IPS-NIHi7 (cell line): ENCODE measurements around the gene CHRM5.
"Not testable (repeated sequence)": the region's sequence is repeated elsewhere in the genome, so short reads cannot be mapped to it uniquely, and the experiment has no call there.

Source experiments
- DNase-seq: peaks from one replicate; pipeline ENCODE4 v3.0.0; 2012; ENCODE audit warnings: mixed read lengths; ENCODE audit errors: extremely low spot score

The CHRM5 gene

GRCh38 chr15:34039790-34040113 lies 71.5 kb downstream of the CHRM5 start:
- no peak for DNase-seq

DNA sequence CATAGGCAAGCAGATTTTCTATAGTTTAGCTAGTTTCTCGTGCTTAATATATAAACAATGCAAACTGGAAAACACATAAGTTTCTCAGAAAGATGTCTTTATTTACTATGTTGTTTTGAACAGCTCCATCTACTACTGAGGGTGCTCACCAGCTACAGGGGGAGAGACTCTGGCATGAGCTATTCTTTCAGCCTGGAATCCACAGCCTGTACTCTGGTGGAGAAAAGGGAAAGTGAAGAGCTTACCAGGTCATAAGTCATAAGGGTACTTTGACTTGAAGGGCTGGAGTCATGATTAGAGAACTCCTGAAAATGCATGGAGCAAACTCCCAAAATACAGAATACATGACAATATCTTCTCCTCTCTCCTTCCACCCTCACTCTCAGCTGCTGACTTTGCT lies 75.1 kb downstream of the CHRM5 start:
- no peak for DNase-seq

DNA sequence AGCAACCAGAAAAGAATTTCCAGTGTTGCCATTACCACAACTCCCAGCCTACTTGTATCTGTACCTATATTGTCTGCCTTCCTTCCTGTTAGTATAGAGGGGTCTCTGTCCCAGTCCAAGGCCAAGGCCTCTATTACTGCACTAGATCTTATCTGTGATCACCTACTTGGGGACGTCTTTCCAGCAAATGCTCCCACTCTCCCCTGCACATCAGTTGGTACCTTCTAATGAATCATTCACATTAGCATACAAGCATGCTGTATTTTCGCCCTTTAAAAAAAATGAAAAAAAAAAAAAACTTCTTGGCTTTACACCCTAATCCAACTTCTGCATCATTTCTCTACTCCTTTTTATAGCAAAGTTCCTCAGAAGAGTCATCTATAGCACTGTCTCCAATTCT lies 75.5 kb downstream of the CHRM5 start:
- no peak for DNase-seq

- no peak for DNase-seq
These were observed 78.3 kb downstream of the CHRM5 start for GRCh38 chr15:34046471-34047145.

GRCh38 chr15:34047893-34048775 lies 79.8 kb downstream of the CHRM5 start:
- no peak for DNase-seq

- DNase-seq = no peak
These were observed 80.8 kb downstream of the CHRM5 start for GRCh38 chr15:34049112-34049511.

DNA sequence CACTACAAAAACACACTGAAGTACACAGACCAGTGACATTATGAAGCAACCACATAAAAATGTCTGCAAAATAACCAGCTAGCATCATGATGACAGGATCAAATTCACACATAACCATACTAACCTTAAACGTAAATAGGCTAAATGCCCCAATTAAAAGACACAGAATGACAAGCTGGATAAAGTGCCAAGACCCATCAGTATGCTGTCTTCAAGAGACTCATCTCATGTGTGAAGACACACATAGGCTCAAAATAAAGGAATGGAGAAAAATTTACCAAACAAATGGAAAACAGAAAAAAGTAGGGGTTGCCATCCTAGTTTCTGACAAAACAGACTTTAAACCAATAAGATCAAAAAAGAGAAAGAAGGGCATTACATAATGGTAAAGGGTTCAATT lies 82.1 kb downstream of the CHRM5 start:
- not testable (repeated sequence) for DNase-seq

DNA sequence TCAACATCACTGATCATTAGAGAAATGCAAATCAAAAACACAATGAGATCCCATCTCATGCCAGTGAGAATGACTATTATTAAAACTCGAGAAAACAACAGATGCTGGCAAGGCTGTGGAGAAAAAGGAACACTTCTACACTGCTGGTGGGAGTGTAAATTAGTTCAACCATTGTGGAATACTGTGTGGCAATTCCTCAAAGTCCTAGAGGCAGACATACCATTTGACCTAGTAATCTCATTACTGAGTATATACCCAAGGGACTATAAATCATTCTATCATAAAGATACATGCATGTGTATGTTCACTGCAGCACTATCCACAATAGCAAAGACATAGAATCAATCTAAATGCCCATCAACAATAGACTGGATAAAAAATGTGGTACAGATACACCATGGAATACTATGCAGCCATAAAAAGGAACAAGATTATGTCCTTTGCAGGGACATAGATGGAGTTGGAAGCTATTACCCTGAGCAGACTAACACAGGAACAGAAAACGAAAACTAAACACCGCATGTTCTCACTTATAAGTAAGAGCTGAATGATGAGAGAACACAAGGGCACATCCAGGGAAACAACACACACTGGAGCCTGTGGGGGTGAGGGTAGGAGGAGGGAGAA lies 85.9 kb downstream of the CHRM5 start:
- DNase-seq = no peak

- no peak for DNase-seq
These were observed 87.7 kb downstream of the CHRM5 start for GRCh38 chr15:34055868-34056595.

DNA sequence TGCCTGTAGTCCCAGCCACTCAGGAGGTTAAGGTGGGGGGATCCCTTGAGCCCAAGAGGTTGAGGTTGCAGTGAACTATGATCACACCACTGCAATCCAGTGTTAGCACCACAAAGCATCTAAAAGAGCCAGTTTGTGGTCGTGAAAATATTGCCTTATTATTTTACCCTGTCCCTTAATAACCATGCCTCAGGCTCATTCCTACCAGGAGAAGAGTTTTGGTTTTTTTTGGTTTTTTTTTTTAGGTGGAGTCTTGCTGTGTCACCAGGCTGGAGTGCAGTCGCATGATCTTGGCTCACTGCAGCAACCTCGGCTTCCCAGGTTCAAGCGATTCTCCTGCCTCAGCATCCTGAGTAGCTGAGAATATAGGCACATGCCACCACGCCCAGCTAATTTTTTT lies 88.6 kb downstream of the CHRM5 start:
- no peak for DNase-seq

DNA sequence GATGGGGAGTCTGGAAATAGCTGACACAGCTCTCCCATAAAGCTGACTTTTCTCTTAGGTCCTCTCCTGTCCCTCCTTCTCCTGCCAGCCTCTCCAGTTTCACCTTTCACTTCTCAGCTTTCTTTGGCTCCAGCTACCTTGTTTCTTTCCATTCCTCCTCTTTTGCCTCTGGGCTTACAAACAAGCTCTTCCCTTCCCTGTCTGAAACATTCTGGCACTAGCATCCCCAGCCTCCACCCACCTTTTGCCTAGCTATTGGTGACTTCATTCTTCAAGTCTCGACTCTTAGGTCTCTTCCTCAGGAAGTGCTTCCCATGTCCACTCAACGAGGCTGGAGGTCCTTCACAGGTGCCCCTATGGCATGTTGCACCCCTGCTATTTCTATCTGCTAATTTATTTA lies 91.2 kb downstream of the CHRM5 start:
- DNase-seq = no peak

DNA sequence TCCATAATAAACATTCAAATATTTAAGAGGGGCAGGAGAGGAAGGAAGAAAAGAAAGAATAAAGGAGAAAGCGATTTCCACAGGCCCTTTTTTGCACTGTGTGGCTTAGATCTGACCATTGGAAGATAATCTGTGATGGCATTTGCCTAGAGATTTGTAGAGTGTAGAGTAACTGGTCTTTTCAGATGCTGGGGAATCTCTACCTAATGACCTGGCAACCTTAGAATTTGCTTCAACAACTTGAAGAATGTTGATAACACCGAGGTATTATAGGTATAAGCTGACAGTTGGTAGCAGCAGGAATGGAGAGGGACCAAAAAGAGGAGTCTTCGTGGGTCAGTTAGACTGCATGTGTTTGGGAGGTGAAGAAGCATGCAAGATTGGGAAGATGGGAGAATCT lies 91.6 kb downstream of the CHRM5 start:
- no peak for DNase-seq

DNA sequence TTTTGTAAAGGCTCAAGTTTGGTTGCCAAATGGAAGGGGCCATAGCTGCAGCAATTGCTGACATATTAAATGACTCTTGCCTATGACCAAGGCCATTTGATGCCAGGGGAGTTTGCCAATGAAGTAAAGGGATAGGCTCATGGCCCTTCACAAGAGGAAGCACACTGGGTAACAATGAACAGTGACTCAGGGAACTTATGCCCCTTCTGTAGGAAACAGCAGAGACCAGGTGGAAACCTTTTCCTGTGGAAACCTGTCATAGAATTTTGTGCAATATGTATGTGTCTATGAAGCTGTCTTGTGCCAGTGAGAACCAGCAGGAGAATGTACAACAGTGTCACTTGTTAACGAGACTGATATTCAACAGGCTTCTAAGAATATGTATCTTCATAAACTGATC lies 96.1 kb downstream of the CHRM5 start:
- DNase-seq = no peak

- no peak for DNase-seq
These were observed 97.0 kb downstream of the CHRM5 start for GRCh38 chr15:34065261-34065660.

- DNase-seq = no peak
These were observed 97.6 kb downstream of the CHRM5 start for GRCh38 chr15:34065941-34066340.

- no peak for DNase-seq
These were observed 101.7 kb downstream of the CHRM5 start for GRCh38 chr15:34070003-34070402.

- DNase-seq = no peak
These were observed 108.5 kb downstream of the CHRM5 start for GRCh38 chr15:34076785-34077184.

GRCh38 chr15:34078900-34079299 lies 110.6 kb downstream of the CHRM5 start:
- no peak for DNase-seq

DNA sequence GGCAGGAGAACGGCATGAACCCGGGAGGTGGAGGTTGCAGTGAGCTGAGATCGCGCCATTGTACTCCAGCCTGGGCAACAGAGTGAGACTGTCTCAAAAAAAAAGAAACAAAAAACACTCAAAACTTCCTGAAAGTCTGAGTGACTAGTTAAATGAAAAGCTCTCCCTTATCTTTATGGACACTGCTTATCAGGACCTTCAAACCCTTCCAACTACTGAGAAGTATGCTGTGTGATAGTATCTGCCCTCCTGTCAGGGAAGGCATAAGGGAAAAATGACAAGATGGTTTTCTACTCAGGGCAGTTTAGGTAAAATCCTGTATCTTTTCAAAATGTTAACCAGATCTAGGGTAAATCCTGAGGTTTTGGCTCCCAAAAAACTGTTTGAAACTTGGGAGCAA lies 111.6 kb downstream of the CHRM5 start:
- no peak for DNase-seq

DNA sequence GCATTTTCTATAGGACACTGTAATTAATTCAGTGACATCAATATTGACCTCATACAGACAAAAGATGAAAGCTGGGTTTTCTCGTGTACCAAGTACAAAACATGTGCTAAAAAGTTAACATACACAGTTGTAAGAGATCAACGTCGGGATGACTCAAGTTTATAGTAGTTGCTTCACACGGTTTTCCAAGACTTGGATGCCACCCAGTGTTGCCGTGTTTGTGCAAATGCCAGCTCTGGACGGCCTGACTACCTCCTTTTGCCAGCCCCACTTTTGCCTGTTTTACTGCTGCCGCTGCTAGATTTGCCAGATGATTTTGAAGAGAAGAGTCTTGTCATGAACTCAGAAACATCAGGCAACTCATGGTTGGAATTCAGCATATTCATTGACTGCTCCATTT lies 115.8 kb downstream of the CHRM5 start:
- DNase-seq = no peak

GRCh38 chr15:34085746-34086145 lies 117.4 kb downstream of the CHRM5 start:
- no peak for DNase-seq

DNA sequence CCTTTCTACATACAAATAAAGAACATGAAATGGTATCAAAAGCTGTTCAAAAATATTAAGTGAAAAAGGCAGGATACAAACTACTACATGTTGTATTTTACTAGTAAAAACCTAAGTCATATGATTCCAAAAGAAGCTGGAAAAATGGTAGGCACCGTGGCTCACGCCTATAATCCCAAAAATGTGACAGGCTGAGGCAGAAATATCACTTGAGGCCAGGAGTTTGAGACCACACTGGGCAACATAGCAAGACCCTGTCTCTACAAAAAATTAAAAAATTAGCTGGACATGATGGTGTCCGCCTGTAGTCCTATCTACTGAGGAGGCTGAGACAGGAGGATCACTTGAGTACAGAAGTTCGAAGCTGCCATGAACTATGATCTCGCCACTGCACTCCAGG lies 131.6 kb downstream of the CHRM5 start:
- DNase-seq = no peak
